Transverse colon (tissue), 4 donors: ENCODE results near the gene VLDLR. TPM values are rescaled to one million over a fixed set of nuclear protein-coding genes. Genes with fewer than 3 reads are reported as not detected.

ENCODE experiments used
- DNase-seq: peaks from one replicate; pipeline ENCODE4 v3.0.0-alpha.2; 2019
- H3K27ac ChIP-seq, 4 donors: fragments of 200-600 bp; sonication (generic); 2 replicates each; pipeline ENCODE4 v1.5.1; 2016 to 2018; ENCODE audit warnings: inconsistent platforms in 4 of 4
- H3K27me3 ChIP-seq: fragments of 200-600 bp; sonication (generic); 2 replicates; pipeline ENCODE4 v1.5.1; 2017; ENCODE audit warnings: inconsistent platforms
- H3K36me3 ChIP-seq, 4 donors: fragments of 200-600 bp; sonication (generic); 2 replicates each; pipeline ENCODE4 v1.5.1; 2017 to 2019; ENCODE audit warnings: inconsistent platforms in 4 of 4
- H3K4me1 ChIP-seq, 4 donors: fragments of 200-600 bp; sonication (generic); 2 replicates each; pipeline ENCODE4 v1.5.1; 2017 to 2020; ENCODE audit warnings: inconsistent platforms in 4 of 4
- H3K4me3 ChIP-seq, 4 donors: fragments of 200-600 bp; sonication (generic); 1 replicate in 1 of 4; 2 replicates in 3 of 4; pipeline versions ENCODE4 v1.5.1 to v1.6.1; 2017 to 2019; ENCODE audit warnings: inconsistent platforms in 4 of 4
- H3K9me3 ChIP-seq, 2 donors: fragments of 200-600 bp; sonication (generic); 2 replicates each; pipeline ENCODE4 v1.5.1; 2017 to 2019; ENCODE audit warnings: inconsistent platforms in 2 of 2
- CTCF ChIP-seq, 5 experiments: fragments of 200-600 bp in 3 of 5; fragments of 450-650 bp in 2 of 5; sonication (generic) in 3 of 5; IDR thresholded peaks; 1 replicate in 2 of 5; 2 replicates in 3 of 5; pipeline ENCODE4 v1.5.1; 2016 to 2017; ENCODE audit warnings: antibody characterized with exemption in 5 of 5, inconsistent platforms in 3 of 5, mild to moderate bottlenecking in 2 of 5, moderate library complexity in 1 of 5
- EP300 ChIP-seq: sonication (generic); formaldehyde crosslinking; IDR thresholded peaks from one replicate; pipeline ENCODE4 v1.6.1; 2017; ENCODE audit warnings: antibody characterized with exemption, low read depth
- POLR2A ChIP-seq: fragments of 450-650 bp; IDR thresholded peaks from one replicate; pipeline ENCODE4 v1.6.1; 2016; ENCODE audit warnings: antibody characterized with exemption, mild to moderate bottlenecking, moderate library complexity
- POLR2AphosphoS5 ChIP-seq, 3 donors: sonication (generic); formaldehyde crosslinking; IDR thresholded peaks; one replicate each; pipeline ENCODE4 v1.6.1; 2016; ENCODE audit warnings: antibody characterized with exemption in 3 of 3
- WGBS, 2 donors: methylation state at CpG; one replicate each; pipeline ENCODE4 v1.1.5; 2018; ENCODE audit warnings: low coverage in 1 of 2; 5-methylcytosine and 5-hydroxymethylcytosine counted together
- in situ Hi-C, 4 donors: fragments of 200-750 bp; cut with MboI; loops; one replicate each; pipeline versions ENCODE4 v1.15.0 to v1.15.1; 2017; ENCODE audit warnings: low sequenced_read_pairs in 3 of 4, low pct_ligation_motif_present in 1 of 4, low pct_unique_long_range_greater_than_20kb in 1 of 4
- intact Hi-C: fragments of 100-400 bp; cut with DNase I; formaldehyde crosslinking; loops from one replicate; pipeline ENCODE4 v1.15.1; 2023; ENCODE audit warnings: low total_unique reads
- total RNA-seq, 4 donors: library from RNA; depleted of rRNA; stranded (reverse); fragments of >200 nt; gene quantifications; one replicate each; pipeline ENCODE4 v1.1.0, GENCODE V29; 2016

Gene VLDLR
- total RNA-seq, 4 donors from 2014 or later = 0.80 to 14.0 (median 9.6) TPM

GRCh38 chr9:2686911-2687310, 65.3 kb downstream of the VLDLR start:
- no peak for TF ChIP-seq EP300
- no peak for TF ChIP-seq POLR2AphosphoS5 (IDR thresholded peaks at IDR 0.05)
- TF ChIP-seq CTCF (IDR thresholded peaks at IDR 0.05) = no peak
- no peak for TF ChIP-seq POLR2A
- Histone ChIP-seq H3K36me3 (no peaks in the 10 kb centered on the region), H3K4me3 (no peak overlapping the region), H3K4me1 (no peaks in the 10 kb centered on the region), H3K9me3 (no peaks in the 10 kb centered on the region), H3K27me3 (no peaks in the 10 kb centered on the region), H3K27ac (no peak overlapping the region)
- intact Hi-C loops = no loop called here
- in situ Hi-C loops = no loop called here
- WGBS, 2 donors = 78% methylated on average over 4 of the region's 4 CpGs; no CpG with 5 or more reads in 1 of the 2 donors
- no peak for DNase-seq

GRCh38 chr9:2688636-2689035, 67.0 kb downstream of the VLDLR start:
- intact Hi-C loops (no loop called here), in situ Hi-C loops (no loop called here)
- Histone ChIP-seq H3K27me3 (no peaks in the 10 kb centered on the region), H3K4me3 (no peak overlapping the region), H3K36me3 (no peaks in the 10 kb centered on the region), H3K4me1 (no peaks in the 10 kb centered on the region), H3K9me3 (no peaks in the 10 kb centered on the region), H3K27ac (no peak overlapping the region)
- no peak for DNase-seq
- WGBS, 2 donors = 80 to 95% methylated on average over 1 to 3 of the region's 3 CpGs
- no peak for TF ChIP-seq POLR2AphosphoS5 (IDR thresholded peaks at IDR 0.05)
- TF ChIP-seq POLR2A = no peak
- TF ChIP-seq CTCF (IDR thresholded peaks at IDR 0.05) = no peak
- no peak for TF ChIP-seq EP300

GRCh38 chr9:2691212-2691611, 69.6 kb downstream of the VLDLR start:
- no peaks in the 10 kb centered on the region for H3K27me3 ChIP-seq
- no peaks in the 10 kb centered on the region for H3K9me3 ChIP-seq
- intact Hi-C loops = no loop called here
- H3K36me3 ChIP-seq = no peaks in the 10 kb centered on the region
- in situ Hi-C loops = no loop called here
- H3K4me1 ChIP-seq = no peaks in the 10 kb centered on the region
- DNase-seq = no peak
- WGBS, 2 donors = 91 to 100% methylated on average over 1 of the region's 1 CpG
- H3K27ac ChIP-seq = no peak overlapping the region
- H3K4me3 ChIP-seq = no peak overlapping the region
- TF ChIP-seq POLR2A (no peak), EP300 (no peak), CTCF (IDR thresholded peaks at IDR 0.05) (no peak), POLR2AphosphoS5 (IDR thresholded peaks at IDR 0.05) (no peak)

- H3K36me3 ChIP-seq = no peaks in the 10 kb centered on the region
- 55 to 65% methylated on average over 2 of the region's 2 CpGs for WGBS, 2 donors
- H3K27ac ChIP-seq = no peak overlapping the region
- H3K4me3 ChIP-seq = no peak overlapping the region
- H3K4me1 ChIP-seq = no peaks in the 10 kb centered on the region
- TF ChIP-seq POLR2A (no peak), POLR2AphosphoS5 (IDR thresholded peaks at IDR 0.05) (no peak), CTCF (IDR thresholded peaks at IDR 0.05) (no peak)
- no peaks in the 10 kb centered on the region for H3K27me3 ChIP-seq
- H3K9me3 ChIP-seq = no peaks in the 10 kb centered on the region
- intact Hi-C loops = no loop called here
- in situ Hi-C loops = no loop called here
- DNase-seq = no peak
These were observed 70.0 kb downstream of the VLDLR start for GRCh38 chr9:2691626-2692025.
